Small intestine (tissue), 7 donors: Measurements from ENCODE around the gene HBG1. TPM values are rescaled to one million over a fixed set of nuclear protein-coding genes. Genes with fewer than 3 reads are reported as not detected.

ENCODE experiments used
- DNase-seq, 2 donors: peaks; one replicate each; pipeline versions ENCODE4 v3.0.0 to v3.0.0-alpha.2; 2013
- FAIRE-seq: peaks from 2 replicates; lab custom pipeline; 2012; peaks lifted over from hg19 to GRCh38; lab: Jason Lieb, UNC
- H3K27ac ChIP-seq, 3 donors: one replicate each; pipeline ENCODE4 v1.5.1; 2013; ENCODE audit warnings: low read length in 2 of 3, mild to moderate bottlenecking in 2 of 3, control low read depth in 1 of 3, inconsistent platforms in 1 of 3, low read depth in 1 of 3, moderate library complexity in 1 of 3
- H3K27me3 ChIP-seq, 3 donors: one replicate each; pipeline ENCODE4 v1.6.1; 2013; ENCODE audit warnings: low read length in 3 of 3, inconsistent platforms in 1 of 3; ENCODE audit not compliant: control insufficient read depth in 3 of 3, insufficient read depth in 3 of 3
- H3K36me3 ChIP-seq, 3 donors: one replicate each; pipeline ENCODE4 v1.6.1; 2013; ENCODE audit warnings: low read length in 3 of 3, inconsistent platforms in 1 of 3, low read depth in 1 of 3, mild to moderate bottlenecking in 1 of 3, moderate library complexity in 1 of 3; ENCODE audit not compliant: control insufficient read depth in 3 of 3, insufficient read depth in 2 of 3
- H3K4me1 ChIP-seq, 3 donors: one replicate each; pipeline ENCODE4 v1.6.1; 2013; ENCODE audit warnings: low read length in 2 of 3, inconsistent platforms in 1 of 3, low read depth in 1 of 3, mild to moderate bottlenecking in 1 of 3, moderate library complexity in 1 of 3; ENCODE audit not compliant: control insufficient read depth in 3 of 3, insufficient read depth in 2 of 3
- H3K4me3 ChIP-seq, 3 donors: one replicate each; pipeline ENCODE4 v1.5.1; 2013; ENCODE audit warnings: low read length in 3 of 3, control low read depth in 1 of 3, inconsistent platforms in 1 of 3, low read depth in 1 of 3, mild to moderate bottlenecking in 1 of 3, moderate library complexity in 1 of 3
- H3K9me3 ChIP-seq, 2 donors: one replicate each; pipeline ENCODE4 v1.6.1; 2013; ENCODE audit warnings: low read depth in 1 of 2, low read length in 1 of 2; ENCODE audit not compliant: control insufficient read depth in 2 of 2, insufficient read depth in 1 of 2
- WGBS, 3 donors: extraction: QIAGEN DNeasy Blood & Tissue Kit; methylation state at CpG; one replicate each; pipeline ENCODE4 v1.1.7; 2013; 5-methylcytosine and 5-hydroxymethylcytosine counted together
- polyA plus RNA-seq, 4 donors: library from polyadenylated mRNA; stranded (reverse) in 3 of 4; unstranded in 1 of 4; fragments of 200-250 nt in 3 of 4; fragments of 120-200 nt in 1 of 4; gene quantifications; one replicate each; pipeline versions ENCODE4 v1.2.1 to v1.2.3, GENCODE V29; 2013
- donor health status: healthy with polysubstance abuse.
- donor health status: control.
- donor health status: control.
- donor health status: Bipolar disorder and iron deficiency.
- donor health status: healthy.

The HBG1 gene
- polyA plus RNA-seq, 4 donors: 2.5 TPM; not detected in 3

DNA sequence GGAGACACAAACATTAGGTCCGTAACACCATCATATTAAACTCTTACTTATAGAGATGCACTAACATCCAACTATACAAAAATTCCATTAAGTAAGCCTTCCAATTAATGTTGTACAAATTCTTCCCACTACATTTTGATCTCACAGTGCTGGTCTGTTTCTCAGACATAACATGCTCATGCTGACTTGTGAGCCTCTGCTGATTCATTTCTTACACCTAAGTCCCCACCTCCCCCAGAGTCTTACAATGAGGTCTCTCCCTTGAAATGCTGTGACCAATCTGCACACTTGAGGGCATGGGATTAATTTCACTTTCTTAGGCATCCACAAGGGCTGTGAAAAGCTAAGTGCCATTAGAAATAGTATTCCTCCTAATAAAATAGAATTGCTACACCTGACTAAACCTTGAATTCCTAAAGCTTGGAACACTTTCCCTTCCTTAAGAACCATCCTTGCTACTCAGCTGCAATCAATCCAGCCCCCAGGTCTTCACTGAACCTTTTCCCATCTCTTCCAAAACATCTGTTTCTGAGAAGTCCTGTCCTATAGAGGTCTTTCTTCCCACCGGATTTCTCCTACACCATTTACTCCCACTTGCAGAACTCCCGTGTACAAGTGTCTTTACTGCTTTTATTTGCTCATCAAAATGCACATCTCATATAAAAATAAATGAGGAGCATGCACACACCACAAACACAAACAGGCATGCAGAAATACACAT is 2.0 kb downstream of the HBG1 start:
- no peak overlapping the region for H3K27ac ChIP-seq
- no peaks in the 10 kb centered on the region for H3K9me3 ChIP-seq
- WGBS, 3 donors: 85 to 88% (median 87%) methylated on average over 3 of the region's 3 CpGs
- FAIRE-seq (no peak), DNase-seq (no peak)
- no peak overlapping the region for H3K4me3 ChIP-seq
- no peaks in the 10 kb centered on the region for H3K36me3 ChIP-seq
- no peaks in the 10 kb centered on the region for H3K4me1 ChIP-seq
- no peaks in the 10 kb centered on the region for H3K27me3 ChIP-seq

DNA sequence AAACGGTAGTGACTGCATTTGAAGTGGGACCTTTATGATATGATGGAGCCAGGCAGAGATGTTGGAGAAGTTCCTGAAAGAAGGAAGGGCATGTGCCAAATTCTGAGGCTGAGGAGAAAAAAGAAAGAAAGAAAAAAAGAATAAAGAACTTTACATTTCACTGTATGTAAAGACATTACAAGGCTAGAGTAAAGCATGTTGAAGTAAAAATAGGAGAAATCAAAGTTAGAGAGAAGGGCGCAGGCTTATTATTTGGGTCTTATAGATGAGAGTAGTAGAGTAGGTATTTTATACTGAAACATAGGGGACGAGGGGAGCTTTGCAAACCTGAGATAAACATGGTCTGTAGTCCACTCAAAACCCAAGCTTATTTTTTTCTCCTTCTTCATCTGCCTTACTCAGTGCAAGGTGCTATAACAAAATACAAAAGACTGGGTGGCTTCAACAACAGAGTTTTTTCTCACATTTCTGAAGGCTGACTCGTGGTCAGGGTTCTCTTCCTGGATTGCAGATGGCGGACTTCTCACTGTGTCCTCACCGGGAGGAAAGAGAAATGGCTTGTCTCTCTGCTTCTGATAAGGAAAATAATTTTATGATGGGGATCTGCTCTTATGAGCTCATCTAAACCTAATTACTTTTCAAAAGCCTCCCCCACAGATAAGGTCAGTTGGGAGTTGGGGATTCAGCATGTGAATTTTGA is 2.7 kb downstream of the HBG1 start:
- FAIRE-seq (no peak), DNase-seq (no peak)
- no peak overlapping the region for H3K4me3 ChIP-seq
- H3K4me1 ChIP-seq: no peaks in the 10 kb centered on the region
- H3K27ac ChIP-seq: no peak overlapping the region
- H3K9me3 ChIP-seq: no peaks in the 10 kb centered on the region
- no peaks in the 10 kb centered on the region for H3K36me3 ChIP-seq
- no peaks in the 10 kb centered on the region for H3K27me3 ChIP-seq
- WGBS, 3 donors: 55 to 66% (median 57%) methylated on average over 6 of the region's 6 CpGs

DNA sequence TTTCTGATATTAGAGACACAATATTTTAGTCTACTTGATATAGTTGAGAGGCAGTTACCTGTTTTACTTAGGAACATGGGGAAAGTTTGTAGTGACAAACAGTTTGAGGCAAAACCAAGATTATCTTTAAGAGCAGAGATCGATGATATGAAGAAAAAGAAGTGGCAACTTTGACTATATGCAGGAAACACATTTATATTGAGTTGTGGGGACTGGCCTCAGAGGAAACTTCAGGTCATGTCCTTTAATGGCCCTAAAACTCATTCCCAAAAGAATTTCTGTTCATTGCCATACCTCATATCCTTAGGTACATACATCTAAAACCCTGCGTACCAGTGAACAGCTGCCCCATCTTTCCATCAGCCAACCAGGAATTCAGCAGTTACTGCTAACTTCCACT is 4.5 kb downstream of the HBG1 start:
- H3K36me3 ChIP-seq: no peaks in the 10 kb centered on the region
- WGBS, 3 donors: 72 to 87% (median 79%) methylated on average over 2 of the region's 2 CpGs
- H3K27me3 ChIP-seq: no peaks in the 10 kb centered on the region
- no peak for FAIRE-seq
- H3K4me1 ChIP-seq: no peaks in the 10 kb centered on the region
- no peak overlapping the region for H3K27ac ChIP-seq
- H3K9me3 ChIP-seq: no peaks in the 10 kb centered on the region
- DNase-seq: no peak
- H3K4me3 ChIP-seq: no peak overlapping the region

DNA sequence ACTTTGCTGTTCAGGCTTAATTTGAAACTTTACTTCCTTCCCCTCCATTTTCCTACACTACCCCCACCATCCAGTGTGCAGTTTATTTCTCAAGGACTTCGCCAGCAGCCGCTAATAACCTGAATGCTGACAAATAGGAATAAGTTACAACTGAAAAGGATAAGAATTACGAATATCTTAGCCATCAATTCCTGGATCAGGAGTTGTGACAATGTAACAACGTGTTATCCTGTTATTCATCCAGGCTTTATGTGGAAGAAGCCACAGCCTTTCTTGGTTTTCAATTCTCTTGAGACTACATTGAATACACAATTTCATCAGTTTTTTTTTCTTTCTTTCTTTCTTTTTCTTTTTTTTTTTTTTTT is 5.9 kb downstream of the HBG1 start:
- Histone ChIP-seq H3K4me1 (no peaks in the 10 kb centered on the region), H3K27me3 (no peaks in the 10 kb centered on the region), H3K9me3 (no peaks in the 10 kb centered on the region), H3K27ac (no peak overlapping the region), H3K36me3 (no peaks in the 10 kb centered on the region), H3K4me3 (no peak overlapping the region)
- FAIRE-seq (no peak), DNase-seq (no peak)
- WGBS, 3 donors: 73 to 85% (median 80%) methylated on average over 4 of the region's 4 CpGs

DNA sequence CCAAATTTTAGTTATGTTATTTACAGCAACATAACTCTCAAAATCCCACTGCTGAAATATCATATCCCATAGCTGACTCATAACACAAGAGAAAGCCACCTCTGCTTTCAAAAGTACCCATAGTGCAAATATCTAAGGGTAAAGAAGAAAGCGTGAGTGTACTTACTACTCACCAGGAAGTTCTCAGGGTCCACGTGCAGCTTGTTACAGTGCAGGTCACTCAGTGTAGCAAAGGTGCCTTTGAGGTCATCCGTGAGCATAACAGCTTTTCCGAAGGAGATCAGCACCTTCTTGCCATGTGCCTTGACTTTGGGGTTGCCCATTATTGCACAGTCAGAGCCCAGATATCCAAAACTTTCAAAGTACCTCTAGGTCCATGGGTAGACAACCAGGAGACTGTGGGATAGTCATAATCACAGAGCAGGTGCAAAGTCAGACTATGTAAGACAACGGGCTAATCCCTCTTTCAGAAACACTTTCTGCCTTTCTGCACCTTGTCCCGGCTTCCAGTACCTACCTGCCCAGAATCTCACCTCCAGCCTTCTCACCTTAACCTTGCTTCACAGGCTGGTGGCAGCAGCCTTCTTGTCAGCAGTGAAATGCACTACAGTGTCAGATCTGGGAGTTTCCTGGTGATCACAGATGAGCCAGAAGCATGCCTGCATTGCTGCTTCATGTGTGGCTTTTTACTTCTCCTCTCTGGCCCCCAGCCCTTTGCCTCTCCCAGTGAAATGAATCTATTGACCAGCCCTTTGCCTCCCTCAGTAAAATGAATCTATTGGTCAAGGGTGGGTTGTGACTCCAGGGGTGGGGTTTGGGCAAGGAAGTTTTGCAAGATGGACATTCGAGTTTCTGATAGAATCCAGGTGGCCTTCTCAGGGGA is 6.5 kb downstream of the HBG1 start:
- 64 to 66% (median 64%) methylated on average over 7 of the region's 7 CpGs for WGBS, 3 donors
- H3K4me1 ChIP-seq: no peaks in the 10 kb centered on the region
- no peaks in the 10 kb centered on the region for H3K27me3 ChIP-seq
- no peak for DNase-seq
- no peak overlapping the region for H3K4me3 ChIP-seq
- FAIRE-seq: no peak
- H3K36me3 ChIP-seq: no peaks in the 10 kb centered on the region
- no peaks in the 10 kb centered on the region for H3K9me3 ChIP-seq
- H3K27ac ChIP-seq: no peak overlapping the region

DNA sequence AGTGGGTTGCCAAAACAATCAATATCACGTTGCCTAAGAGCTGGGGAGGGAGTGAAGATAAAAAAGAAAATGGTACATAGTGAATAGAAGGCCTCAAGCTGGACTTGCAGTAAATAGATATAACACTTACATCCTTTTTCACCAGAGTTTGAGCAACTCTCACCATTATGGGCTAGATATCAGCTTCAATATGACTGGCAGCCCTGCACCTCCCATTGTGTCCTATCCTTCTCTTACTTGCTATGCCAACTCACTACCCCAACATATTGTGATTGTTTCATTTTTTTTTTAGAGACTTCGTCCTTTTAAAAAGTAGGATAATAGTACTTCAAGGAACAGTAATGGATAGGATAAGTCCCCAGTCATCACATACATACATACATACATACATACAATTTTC is 7.4 kb downstream of the HBG1 start:
- no peaks in the 10 kb centered on the region for H3K36me3 ChIP-seq
- no peaks in the 10 kb centered on the region for H3K27me3 ChIP-seq
- no peak overlapping the region for H3K27ac ChIP-seq
- DNase-seq (no peak), FAIRE-seq (no peak)
- H3K9me3 ChIP-seq: no peaks in the 10 kb centered on the region
- H3K4me1 ChIP-seq: no peaks in the 10 kb centered on the region
- WGBS, 3 donors: 39 to 58% (median 54%) methylated on average over 2 of the region's 2 CpGs
- no peak overlapping the region for H3K4me3 ChIP-seq

DNA sequence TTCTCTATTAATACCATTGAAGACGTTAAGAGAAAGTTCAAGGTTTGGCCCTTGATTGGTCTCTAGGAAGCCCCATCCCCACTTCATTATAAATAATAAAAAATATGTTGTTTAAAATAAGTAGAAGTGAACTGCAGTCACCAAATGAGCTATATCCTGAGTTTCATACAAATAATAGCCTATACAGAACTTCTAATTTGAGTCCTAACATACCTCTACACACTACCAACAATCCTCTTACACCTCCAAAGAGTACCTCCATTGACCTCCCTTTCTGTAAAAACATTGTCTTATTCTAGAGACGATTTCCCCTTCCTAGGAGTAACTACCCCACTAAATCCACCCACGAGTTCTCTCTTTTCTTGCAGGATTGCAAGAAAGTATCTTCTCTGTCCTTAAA is 8.2 kb downstream of the HBG1 start:
- 45 to 68% (median 50%) methylated on average over 3 of the region's 3 CpGs for WGBS, 3 donors
- Histone ChIP-seq H3K36me3 (no peaks in the 10 kb centered on the region), H3K9me3 (no peaks in the 10 kb centered on the region), H3K27me3 (no peaks in the 10 kb centered on the region), H3K4me3 (no peak overlapping the region), H3K4me1 (no peaks in the 10 kb centered on the region), H3K27ac (no peak overlapping the region)
- no peak for FAIRE-seq
- DNase-seq: no peak

DNA sequence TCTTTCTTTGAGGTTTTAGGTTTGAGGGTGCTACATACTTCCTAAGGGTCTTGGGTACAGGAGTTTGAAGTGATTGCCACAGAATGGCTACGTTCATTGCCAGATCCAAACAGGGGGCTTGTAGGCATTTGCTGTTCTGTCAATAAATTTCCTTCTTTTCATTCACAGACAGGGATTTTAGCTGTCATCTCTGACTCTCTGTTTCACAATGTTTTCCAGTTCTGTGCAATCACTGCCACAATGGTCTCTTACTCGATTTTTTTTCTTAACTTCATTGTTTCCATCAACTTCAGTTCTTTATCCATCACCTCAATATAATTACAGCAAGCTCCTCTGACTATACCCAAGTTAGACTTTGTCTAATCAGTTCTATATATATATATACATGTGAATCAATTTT is 9.2 kb downstream of the HBG1 start:
- no peak for DNase-seq
- no peaks in the 10 kb centered on the region for H3K27me3 ChIP-seq
- no peaks in the 10 kb centered on the region for H3K9me3 ChIP-seq
- no peaks in the 10 kb centered on the region for H3K4me1 ChIP-seq
- H3K36me3 ChIP-seq: no peaks in the 10 kb centered on the region
- no peak for FAIRE-seq
- no peak overlapping the region for H3K4me3 ChIP-seq
- WGBS, 3 donors: 40 to 67% (median 53%) methylated on average over 2 of the region's 2 CpGs
- no peak overlapping the region for H3K27ac ChIP-seq
